Dedifferentiated amniotic fluid mesenchymal stem cell (primary cell): Measurements from ENCODE around the gene PDIA5.
"Not testable (repeated sequence)": the region's sequence is repeated elsewhere in the genome, so short reads cannot be mapped to it uniquely, and the experiment has no call there.

Experiments
- DNase-seq: peaks from one replicate; pipeline ENCODE4 v3.0.0-alpha.2; 2016; ENCODE audit errors: extremely low spot score

The PDIA5 gene

GRCh38 chr3:123150449-123151215 lies 83.8 kb downstream of the PDIA5 start:
- no peak for DNase-seq

GRCh38 chr3:123151251-123151705 lies 84.5 kb downstream of the PDIA5 start:
- DNase-seq = no peak

- DNase-seq = not testable (repeated sequence)
Observed at GRCh38 chr3:123151853-123152420, 85.1 kb downstream of the PDIA5 start.

- no peak for DNase-seq
Observed at GRCh38 chr3:123152687-123153086, 85.9 kb downstream of the PDIA5 start.

- no peak for DNase-seq
Observed at GRCh38 chr3:123153125-123154019, 86.5 kb downstream of the PDIA5 start.

GRCh38 chr3:123154020-123154985 lies 87.5 kb downstream of the PDIA5 start:
- DNase-seq = no peak

- no peak for DNase-seq
Observed at GRCh38 chr3:123155471-123156011, 88.7 kb downstream of the PDIA5 start.

GRCh38 chr3:123156276-123156995 lies 89.6 kb downstream of the PDIA5 start:
- DNase-seq = no peak

GRCh38 chr3:123157209-123157597 lies 90.4 kb downstream of the PDIA5 start:
- DNase-seq = no peak

GRCh38 chr3:123157598-123158287 lies 90.9 kb downstream of the PDIA5 start:
- no peak for DNase-seq

GRCh38 chr3:123158330-123158729 lies 91.5 kb downstream of the PDIA5 start:
- DNase-seq = no peak

GRCh38 chr3:123158899-123159390 lies 92.1 kb downstream of the PDIA5 start:
- no peak for DNase-seq

GRCh38 chr3:123159926-123160635 lies 93.3 kb downstream of the PDIA5 start:
- no peak for DNase-seq

GRCh38 chr3:123161167-123161566 lies 94.3 kb downstream of the PDIA5 start:
- DNase-seq = no peak

- DNase-seq = no peak
Observed at GRCh38 chr3:123163141-123163540, 96.3 kb downstream of the PDIA5 start.

GRCh38 chr3:123165163-123165562 lies 98.3 kb downstream of the PDIA5 start:
- no peak for DNase-seq

GRCh38 chr3:123167686-123168085 lies 100.9 kb downstream of the PDIA5 start:
- no peak for DNase-seq

GRCh38 chr3:123168122-123168521 lies 101.3 kb downstream of the PDIA5 start:
- no peak for DNase-seq

- no peak for DNase-seq
Observed at GRCh38 chr3:123168605-123169004, 101.8 kb downstream of the PDIA5 start.
